Panc1 (cell line): Measurements from ENCODE around the gene MUC5AC. TPM values are rescaled to one million over a fixed set of nuclear protein-coding genes. Genes with fewer than 3 reads are reported as not detected.
A peak's percentile ranks its signal among the peaks of the same experiment; 100 is the strongest.
"Not testable (repeated sequence)": the region's sequence is repeated elsewhere in the genome, so short reads cannot be mapped to it uniquely, and the experiment has no call there.

Experiments
- ATAC-seq: fragments of 200-7000 bp; cut with Tn5 transposase; 2 replicates; pipeline ENCODE4 v1.9.1; 2020; ENCODE audit warnings: mild to moderate bottlenecking, moderate library complexity
- BruUV-seq: library from RNA; stranded (reverse); fragments of 400-500 nt; replicated peaks from 2 replicates; lab custom pipeline; 2021; lab: Mats Ljungman, UMichigan
- CTCF ChIA-PET: fragments of 300-600 bp; sonication (Branson Sonifier 250); formaldehyde crosslinking; loops from one replicate; lab custom pipeline; 2022; ENCODE audit warnings: antibody characterized with exemption; lab: Charles Lee
- POLR2A ChIA-PET: fragments of 300-600 bp; sonication (Branson Sonifier 250); formaldehyde crosslinking; loops from one replicate; lab custom pipeline; 2022; ENCODE audit warnings: antibody characterized with exemption; lab: Charles Lee
- DNase-seq: peaks from one replicate; pipeline ENCODE4 v3.0.0-alpha.2; 2010; ENCODE audit warnings: low read depth, low spot score
- H3K27ac ChIP-seq: 2 replicates; pipeline ENCODE4 v1.5.1; 2011; ENCODE audit warnings: mild to moderate bottlenecking, low read length, inconsistent platforms
- H3K27me3 ChIP-seq: fragments of 200-500 bp; sonication (Bioruptor generic); 2 replicates; pipeline ENCODE4 v1.6.0; 2014; ENCODE audit warnings: low read length, inconsistent platforms; ENCODE audit not compliant: control insufficient read depth, insufficient read depth
- H3K36me3 ChIP-seq: fragments of 200-500 bp; sonication (Bioruptor generic); 2 replicates; pipeline ENCODE4 v1.5.1; 2014; ENCODE audit warnings: inconsistent platforms, mild to moderate bottlenecking, low read length, moderate library complexity; ENCODE audit not compliant: control insufficient read depth, insufficient read depth
- H3K4me1 ChIP-seq: 2 replicates; pipeline ENCODE4 v1.5.1; 2011; ENCODE audit warnings: inconsistent platforms, mild to moderate bottlenecking, low read length, moderate library complexity; ENCODE audit not compliant: control insufficient read depth, insufficient read depth
- H3K4me3 ChIP-seq, 2 experiments: 2 replicates each; pipeline ENCODE4 v1.5.1; 2011 to 2012; ENCODE audit warnings: low read depth in 2 of 2, low read length in 2 of 2, mild to moderate bottlenecking in 2 of 2, inconsistent platforms in 1 of 2, moderate library complexity in 1 of 2
- H3K9me3 ChIP-seq: fragments of 200-500 bp; sonication (Bioruptor generic); 2 replicates; pipeline ENCODE4 v1.5.1; 2014; ENCODE audit warnings: low read depth, mild to moderate bottlenecking, inconsistent platforms, low read length, moderate library complexity; ENCODE audit not compliant: control insufficient read depth, insufficient read depth
- CTCF ChIP-seq: fragments of 450-650 bp; IDR thresholded peaks from 2 replicates; pipeline ENCODE4 v1.5.1; 2017; ENCODE audit warnings: mild to moderate bottlenecking
- POLR2AphosphoS5 ChIP-seq: IDR thresholded peaks from 2 replicates; pipeline ENCODE4 v1.6.1; 2012; ENCODE audit warnings: mild to moderate bottlenecking, low read depth, low read length, moderate library complexity
- REST ChIP-seq, 2 experiments: IDR thresholded peaks; 2 replicates each; pipeline ENCODE4 v1.6.1; 2011 to 2012; ENCODE audit warnings: low read depth in 2 of 2, control low read depth in 1 of 2, low read length in 1 of 2, mild to moderate bottlenecking in 1 of 2, moderate library complexity in 1 of 2; ENCODE audit not compliant: insufficient read depth in 1 of 2
- SIN3A ChIP-seq: IDR thresholded peaks from 2 replicates; pipeline ENCODE4 v1.6.1; 2012; ENCODE audit warnings: low read depth, mild to moderate bottlenecking, low read length, moderate library complexity, borderline replicate concordance; ENCODE audit not compliant: insufficient read depth
- TCF7L2 ChIP-seq: IDR thresholded peaks from 2 replicates; pipeline ENCODE4 v1.6.1; 2011; ENCODE audit warnings: mild to moderate bottlenecking, low read depth, low read length, inconsistent platforms
- in situ Hi-C: cut with HindIII; loops from 2 replicates; pipeline ENCODE4 v1.10.0; 2016; ENCODE audit warnings: low sequenced_read_pairs, low pct_unique_long_range_greater_than_20kb
- intact Hi-C: fragments of 100-400 bp; cut with micrococcal nuclease; formaldehyde crosslinking; loops from one replicate; pipeline ENCODE4 v1.10.0; 2022; ENCODE audit not compliant: unreplicated experiment
- total RNA-seq: library from RNA; stranded (reverse); gene quantifications from one replicate; pipeline ENCODE4 v1.2.1, GENCODE V29; 2021; ENCODE audit not compliant: unreplicated experiment

The MUC5AC gene
- total RNA-seq, 1 experiment from 2014 or later, result 0.03 TPM

GRCh38 chr11:1153951-1154493, 3.7 kb upstream of the MUC5AC start:
- H3K9me3 ChIP-seq, result peaks cover 4% of the 10 kb centered on the region; the same call in 1 of the 2 replicates
- peak overlapping the region; percentile 96 for H3K27ac ChIP-seq
- BruUV-seq, result no TSS peak
- H3K4me1 ChIP-seq, result peaks cover 63% of the 10 kb centered on the region
- peak; percentile 86 for ATAC-seq
- CTCF ChIA-PET, result interaction anchor here (1.0 kb wide), 1 partner anchor 38 kb away, joined by 3 read pairs; no protein-coding TSS in a partner anchor
- TF ChIP-seq TCF7L2, result peak; percentile 73
- peak; percentile 90; the same call in 1 of the 2 replicates for TF ChIP-seq SIN3A
- TF ChIP-seq REST (IDR thresholded peaks at IDR 0.05; ENCODE audit: insufficient read depth in 1 of 2, low read depth in 2 of 2, low read length in 1 of 2), result peak in 1 of 2 experiments; percentile 61; a peak in 1 of 4 replicates
- peak; percentile 98 for TF ChIP-seq POLR2AphosphoS5
- TF ChIP-seq CTCF, result no peak
- intact Hi-C loops (no loop called here), in situ Hi-C loops (no loop called here)
- no peaks in the 10 kb centered on the region for H3K27me3 ChIP-seq
- POLR2A ChIA-PET, result no interaction called here
- peak; percentile 96 for DNase-seq
- no peak overlapping the region for H3K4me3 ChIP-seq
- H3K36me3 ChIP-seq, result no peaks in the 10 kb centered on the region

- BruUV-seq, ATAC-seq, POLR2A ChIA-PET, intact Hi-C loops, H3K27me3 ChIP-seq, CTCF ChIA-PET, H3K27ac ChIP-seq, in situ Hi-C loops, H3K4me3 ChIP-seq, H3K9me3 ChIP-seq, H3K36me3 ChIP-seq, DNase-seq: not testable (repeated sequence)
- peaks cover 61% of the 10 kb centered on the region for H3K4me1 ChIP-seq
Observed at GRCh38 chr11:1154656-1155055, 3.1 kb upstream of the MUC5AC start.

- Histone ChIP-seq H3K9me3 (peaks cover 4% of the 10 kb centered on the region; the same call in 1 of the 2 replicates), H3K27ac (peak overlapping the region; percentile 78; the same call in 1 of the 2 replicates), H3K36me3 (no peaks in the 10 kb centered on the region), H3K27me3 (no peaks in the 10 kb centered on the region), H3K4me1 (peaks cover 54% of the 10 kb centered on the region), H3K4me3 (no peak overlapping the region)
- ChIA-PET CTCF (no interaction called here), POLR2A (no interaction called here)
- BruUV-seq, result no TSS peak
- no peak for TF ChIP-seq POLR2AphosphoS5
- TF ChIP-seq REST (IDR thresholded peaks at IDR 0.05; ENCODE audit: insufficient read depth in 1 of 2, low read depth in 2 of 2, low read length in 1 of 2), result no peak
- no peak for TF ChIP-seq TCF7L2
- TF ChIP-seq CTCF, result no peak
- TF ChIP-seq SIN3A, result no peak
- ATAC-seq, result no peak
- in situ Hi-C loops (no loop called here), intact Hi-C loops (no loop called here)
- peak; percentile 56 for DNase-seq
Observed at GRCh38 chr11:1155274-1155693, 2.5 kb upstream of the MUC5AC start.
